GM10248 (cell line): ENCODE results near the gene NTN1.
A peak's percentile ranks its signal among the peaks of the same experiment; 100 is the strongest.
"Not testable (repeated sequence)": the region's sequence is repeated elsewhere in the genome, so short reads cannot be mapped to it uniquely, and the experiment has no call there.

Experiments used
- CTCF ChIA-PET: fragments of 300-600 bp; sonication (Branson Sonifier 250); formaldehyde crosslinking; extraction: SDS; loops from one replicate; lab custom pipeline; 2021; ENCODE audit warnings: antibody characterized with exemption; lab: Yijun Ruan, JAX
- POLR2A ChIA-PET: fragments of 350-650 bp; sonication (Branson Sonifier 250); formaldehyde crosslinking; extraction: SDS; loops from one replicate; lab custom pipeline; 2020; ENCODE audit warnings: antibody characterized with exemption; lab: Yijun Ruan, JAX
- DNase-seq: peaks from one replicate; pipeline ENCODE4 v3.0.0; 2012; ENCODE audit errors: extremely low spot score
- TF ChIP-seq, protein P1 (sequence below): IDR thresholded peaks from 2 replicates; pipeline ENCODE4 v1.5.1; 2012; ENCODE audit warnings: mild to moderate bottlenecking, low read depth; ENCODE audit errors: extremely low read depth, missing control alignments, control extremely low read depth

The NTN1 gene

DNA sequence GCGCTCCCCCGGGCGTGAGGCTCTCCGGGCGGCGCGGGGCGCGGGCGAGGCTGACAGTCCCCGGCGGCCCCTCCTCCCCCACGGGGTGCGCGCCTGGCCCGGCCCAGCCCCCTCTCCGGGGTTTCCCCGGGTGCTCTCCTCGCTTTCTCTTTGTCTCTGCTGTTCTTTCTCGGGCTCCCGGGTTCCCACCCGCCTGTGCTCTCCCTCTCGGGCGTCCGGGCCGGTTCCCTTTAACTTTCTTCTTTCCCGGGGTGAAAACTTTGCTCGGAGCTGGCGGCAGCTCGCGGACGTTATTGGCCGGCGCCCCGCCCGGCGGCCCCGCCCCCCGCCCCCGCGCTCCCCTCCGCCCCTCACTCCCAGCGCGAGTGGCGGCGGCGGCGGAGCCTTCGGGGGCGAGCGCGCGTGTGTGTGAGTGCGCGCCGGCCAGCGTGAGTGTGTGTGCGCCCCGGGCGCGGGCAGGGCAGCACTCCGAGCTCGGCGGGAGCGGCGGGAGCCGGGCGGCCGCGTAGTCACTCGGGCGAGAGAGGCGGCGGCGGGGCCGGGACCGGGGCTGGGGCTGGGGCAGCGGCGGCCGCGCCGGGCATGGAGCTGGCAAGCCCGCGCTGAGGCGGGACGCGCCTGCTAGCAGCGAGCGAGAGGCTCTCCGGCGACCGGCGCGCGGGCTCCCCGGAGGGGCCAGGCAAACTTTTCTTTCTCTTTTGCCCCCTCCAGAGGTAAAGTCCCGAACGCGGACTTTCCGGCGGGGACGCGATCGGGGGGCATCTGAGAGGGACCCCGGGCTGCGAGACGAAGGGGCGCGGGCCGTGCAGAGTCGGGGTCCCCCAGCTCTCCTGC lies at the start of gene NTN1:
NTN1 (plus strand) TSS at position 353 of the 834 bp plus-strand sequence. CDS start 864 bp downstream, outside the sequence.
- ChIA-PET POLR2A (no interaction called here), CTCF (interaction anchor here (1.6 to 4.1 kb wide), 2 partner anchors 19 to 23 kb away, joined by 4 to 24 read pairs; no protein-coding TSS in a partner anchor)
- DNase-seq: peak; percentile 87

DNA sequence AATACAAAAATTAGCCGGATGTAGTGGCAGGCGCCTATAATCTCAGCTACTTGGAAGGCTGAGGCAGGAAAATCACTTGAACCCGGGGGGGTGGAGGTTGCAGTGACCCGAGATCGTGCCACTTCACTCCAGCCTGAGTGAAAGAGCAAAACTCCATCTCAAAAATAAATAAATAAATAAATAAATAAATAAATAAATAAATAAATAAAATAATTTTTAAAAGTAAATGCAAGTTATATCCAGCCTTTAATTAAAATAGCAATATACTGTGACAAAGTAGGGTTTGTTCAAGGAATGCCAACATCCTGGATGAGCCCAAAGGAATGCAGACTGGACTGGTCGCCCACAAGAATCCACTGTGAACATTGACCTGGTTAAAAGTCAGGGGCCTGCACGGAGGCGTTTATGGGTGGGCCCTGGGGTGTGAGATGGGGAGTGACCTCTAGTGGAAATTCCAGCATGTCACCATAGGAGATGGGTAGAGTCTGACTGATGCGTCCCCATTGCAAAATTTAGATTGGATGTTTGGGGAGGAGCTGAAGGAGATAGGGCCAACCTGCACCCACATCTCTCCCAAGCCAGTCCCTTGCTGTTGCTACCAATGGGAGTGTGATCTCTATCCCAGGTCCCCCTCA lies 46.1 kb upstream of the NTN1 start:
- POLR2A ChIA-PET: no interaction called here
- CTCF ChIA-PET: interaction anchor here (0.8 to 1.6 kb wide), 6 partner anchors 13 to 74 kb away, joined by 3 to 5 read pairs (median 3); no protein-coding TSS in a partner anchor
- TF ChIP-seq, protein P1, sequence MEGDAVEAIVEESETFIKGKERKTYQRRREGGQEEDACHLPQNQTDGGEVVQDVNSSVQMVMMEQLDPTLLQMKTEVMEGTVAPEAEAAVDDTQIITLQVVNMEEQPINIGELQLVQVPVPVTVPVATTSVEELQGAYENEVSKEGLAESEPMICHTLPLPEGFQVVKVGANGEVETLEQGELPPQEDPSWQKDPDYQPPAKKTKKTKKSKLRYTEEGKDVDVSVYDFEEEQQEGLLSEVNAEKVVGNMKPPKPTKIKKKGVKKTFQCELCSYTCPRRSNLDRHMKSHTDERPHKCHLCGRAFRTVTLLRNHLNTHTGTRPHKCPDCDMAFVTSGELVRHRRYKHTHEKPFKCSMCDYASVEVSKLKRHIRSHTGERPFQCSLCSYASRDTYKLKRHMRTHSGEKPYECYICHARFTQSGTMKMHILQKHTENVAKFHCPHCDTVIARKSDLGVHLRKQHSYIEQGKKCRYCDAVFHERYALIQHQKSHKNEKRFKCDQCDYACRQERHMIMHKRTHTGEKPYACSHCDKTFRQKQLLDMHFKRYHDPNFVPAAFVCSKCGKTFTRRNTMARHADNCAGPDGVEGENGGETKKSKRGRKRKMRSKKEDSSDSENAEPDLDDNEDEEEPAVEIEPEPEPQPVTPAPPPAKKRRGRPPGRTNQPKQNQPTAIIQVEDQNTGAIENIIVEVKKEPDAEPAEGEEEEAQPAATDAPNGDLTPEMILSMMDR: no peak
- no peak for DNase-seq

More for the DNA sequence above, at the start of gene NTN1:
- TF ChIP-seq, protein P1: no peak

GRCh38 chr17:8976638-8977037 lies 44.7 kb upstream of the NTN1 start:
- POLR2A ChIA-PET: no interaction called here
- peak; percentile 48 for DNase-seq
- TF ChIP-seq, protein P1: no peak
- CTCF ChIA-PET: interaction anchor here (0.8 to 1.6 kb wide), 8 partner anchors 9 to 81 kb away, joined by 3 to 6 read pairs (median 3); partner anchors contain the start of gene PIK3R5

DNA sequence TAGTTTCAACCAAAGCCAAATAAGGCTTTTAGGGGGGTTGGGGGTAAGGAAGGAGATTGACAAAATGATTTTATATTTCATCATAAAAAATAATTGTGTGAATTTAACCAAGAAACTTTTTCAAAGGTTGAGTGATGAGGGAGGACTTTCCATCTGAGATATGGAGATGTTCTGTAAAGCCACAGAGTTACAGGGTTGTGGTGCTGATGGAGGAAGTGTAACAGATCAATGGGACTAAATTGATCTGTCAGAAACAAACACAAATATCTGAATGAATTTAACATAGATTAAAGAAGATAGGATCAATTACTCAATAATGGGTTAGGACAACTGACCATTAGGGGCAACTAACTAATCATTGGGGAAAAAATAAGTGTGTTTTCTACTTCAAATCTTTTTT lies 41.6 kb upstream of the NTN1 start:
- CTCF ChIA-PET: interaction anchor here (1.0 kb wide), 1 partner anchor 19 kb away, joined by 3 read pairs; no protein-coding TSS in a partner anchor
- DNase-seq: no peak
- POLR2A ChIA-PET: no interaction called here
- TF ChIP-seq, protein P1: no peak

- DNase-seq: no peak
- POLR2A ChIA-PET: no interaction called here
- CTCF ChIA-PET: interaction anchor here (8.7 kb wide), 1 partner anchor 15 kb away, joined by 75 read pairs; no protein-coding TSS in a partner anchor
- TF ChIP-seq, protein P1: no peak
These were observed 39.9 kb upstream of the NTN1 start for GRCh38 chr17:8981443-8981842.

- CTCF ChIA-PET: interaction anchor here (8.7 kb wide), 1 partner anchor 13 kb away, joined by 75 read pairs; no protein-coding TSS in a partner anchor
- DNase-seq, POLR2A ChIA-PET: not testable (repeated sequence)
These were observed 37.1 kb upstream of the NTN1 start for GRCh38 chr17:8984225-8984624.
